CD8-positive, alpha-beta memory T cell (primary cell): Measurements from ENCODE around the gene P4HA2. TPM values are rescaled to one million over a fixed set of nuclear protein-coding genes. Genes with fewer than 3 reads are reported as not detected.

Source experiments
- CTCF ChIA-PET: fragments of 350-600 bp; sonication (Branson Sonifier 250); formaldehyde crosslinking; loops from one replicate; lab custom pipeline; 2021; ENCODE audit warnings: antibody characterized with exemption; lab: Charles Lee
- POLR2A ChIA-PET: fragments of 350-600 bp; sonication (Branson Sonifier 250); formaldehyde crosslinking; loops from one replicate; lab custom pipeline; 2021; ENCODE audit warnings: antibody characterized with exemption; lab: Charles Lee
- DNase-seq, 5 donors: peaks; one replicate each; pipeline versions ENCODE4 v3.0.0 to v3.0.0-alpha.2; 2020 to 2022; ENCODE audit warnings: mixed read lengths in 1 of 5
- H3K27ac ChIP-seq: one replicate; pipeline ENCODE4 v1.7.0; 2013; ENCODE audit warnings: low read depth, mild to moderate bottlenecking, low read length, moderate library complexity
- H3K27me3 ChIP-seq: 2 replicates; pipeline ENCODE4 v1.7.0; 2013; ENCODE audit warnings: low read length, mild to moderate bottlenecking; ENCODE audit not compliant: insufficient read depth, poor library complexity, severe bottlenecking
- H3K36me3 ChIP-seq: 2 replicates; pipeline ENCODE4 v1.7.0; 2013; ENCODE audit warnings: mild to moderate bottlenecking, low read length, moderate library complexity; ENCODE audit not compliant: insufficient read depth
- H3K4me1 ChIP-seq: 2 replicates; pipeline ENCODE4 v1.7.0; 2013; ENCODE audit warnings: mild to moderate bottlenecking, low read length, moderate library complexity; ENCODE audit not compliant: insufficient read depth
- H3K4me3 ChIP-seq: 2 replicates; pipeline ENCODE4 v1.7.0; 2013; ENCODE audit warnings: mild to moderate bottlenecking, low read length
- H3K9me3 ChIP-seq: 2 replicates; pipeline ENCODE4 v1.7.0; 2013; ENCODE audit warnings: mild to moderate bottlenecking, low read length
- H3K27ac Mint-ChIP-seq, 8 donors: one replicate each; pipeline ENCODE4 v1.8.0; 2020 to 2021; ENCODE audit warnings: mixed read lengths in 8 of 8, mild to moderate bottlenecking in 6 of 8, inconsistent platforms in 3 of 8, moderate library complexity in 3 of 8
- H3K27me3 Mint-ChIP-seq, 2 donors: one replicate each; pipeline ENCODE4 v1.8.0; 2020 to 2021; ENCODE audit warnings: mixed read lengths in 2 of 2, mild to moderate bottlenecking in 1 of 2, moderate library complexity in 1 of 2
- H3K36me3 Mint-ChIP-seq, 3 donors: one replicate each; pipeline ENCODE4 v1.8.0; 2020 to 2021; ENCODE audit warnings: mixed read lengths in 3 of 3, inconsistent platforms in 1 of 3, mild to moderate bottlenecking in 1 of 3
- H3K4me1 Mint-ChIP-seq, 3 donors: one replicate each; pipeline ENCODE4 v1.8.0; 2020 to 2021; ENCODE audit warnings: mixed read lengths in 3 of 3, inconsistent platforms in 1 of 3, mild to moderate bottlenecking in 1 of 3
- H3K4me3 Mint-ChIP-seq, 7 donors: one replicate each; pipeline ENCODE4 v1.8.0; 2020 to 2021; ENCODE audit warnings: mixed read lengths in 7 of 7, mild to moderate bottlenecking in 6 of 7, moderate library complexity in 4 of 7, inconsistent platforms in 2 of 7
- H3K9me3 Mint-ChIP-seq, 5 donors: one replicate each; pipeline ENCODE4 v1.8.0; 2020 to 2022; ENCODE audit warnings: mixed read lengths in 5 of 5, mild to moderate bottlenecking in 3 of 5, moderate library complexity in 2 of 5, inconsistent platforms in 1 of 5
- polyA plus RNA-seq: library from polyadenylated mRNA; unstranded; fragments of 300-500 nt; fragmentation: Illumina TruSeq; gene quantifications from one replicate; pipeline ENCODE4 v1.2.3, GENCODE V29; 2021
- total RNA-seq, 2 experiments: library from RNA; stranded (reverse); gene quantifications; one replicate each; pipeline ENCODE4 v1.2.3, GENCODE V29; 2021

Gene P4HA2
- total and polyA plus RNA-seq, 3 experiments from 2014 or later, result 7.2 to 7.9 TPM; not detected in 1

- no peaks in the 10 kb centered on the region for H3K9me3 ChIP-seq
- peak in 1 of 5 donors; percentile 17 for DNase-seq
- peaks cover 3 to 14% (median 9%) of the 10 kb centered on the region in 3 donors for H3K4me1 Mint-ChIP-seq
- no peaks in the 10 kb centered on the region for H3K36me3 Mint-ChIP-seq
- peak overlapping the region in 1 of 8 donors; percentile 6 for H3K27ac Mint-ChIP-seq
- H3K36me3 ChIP-seq, result no peaks in the 10 kb centered on the region
- peak overlapping the region; percentile 9 to 73 (median 63) for H3K4me3 Mint-ChIP-seq
- H3K27me3 Mint-ChIP-seq, result peaks cover 15 to 28% of the 10 kb centered on the region in 2 donors
- no peaks in the 10 kb centered on the region for H3K27me3 ChIP-seq
- POLR2A ChIA-PET, result interaction anchor here (0.6 kb wide), 1 partner anchor 1878 kb away, joined by 3 read pairs; no protein-coding TSS in a partner anchor
- no peak overlapping the region for H3K4me3 ChIP-seq
- no peak overlapping the region for H3K27ac ChIP-seq
- H3K9me3 Mint-ChIP-seq, result no peaks in the 10 kb centered on the region
- H3K4me1 ChIP-seq, result no peaks in the 10 kb centered on the region
- CTCF ChIA-PET, result interaction anchor here (0.6 to 2.3 kb wide), 13 partner anchors 8 to 549 kb away, joined by 3 to 10 read pairs (median 4); no protein-coding TSS in a partner anchor
These were observed 43.9 kb upstream of the P4HA2 start for GRCh38 chr5:132271251-132272246.

GRCh38 chr5:132270706-132271105, 43.1 kb upstream of the P4HA2 start:
- Histone ChIP-seq H3K4me1 (no peaks in the 10 kb centered on the region), H3K4me3 (no peak overlapping the region), H3K36me3 (no peaks in the 10 kb centered on the region), H3K9me3 (no peaks in the 10 kb centered on the region), H3K27ac (no peak overlapping the region), H3K27me3 (no peaks in the 10 kb centered on the region)
- Mint-ChIP-seq H3K9me3 (no peaks in the 10 kb centered on the region), H3K4me1 (peaks cover 3 to 14% (median 9%) of the 10 kb centered on the region in 3 donors), H3K36me3 (no peaks in the 10 kb centered on the region), H3K27me3 (peaks cover 15 to 28% of the 10 kb centered on the region in 2 donors), H3K27ac (no peak overlapping the region), H3K4me3 (peak overlapping the region in 3 of 7 donors; percentile 6 to 35 (median 32))
- CTCF ChIA-PET, result no interaction called here
- DNase-seq, result no peak
- POLR2A ChIA-PET, result no interaction called here

- H3K36me3 Mint-ChIP-seq, result no peaks in the 10 kb centered on the region
- ChIA-PET CTCF (no interaction called here), POLR2A (no interaction called here)
- H3K9me3 Mint-ChIP-seq, result no peaks in the 10 kb centered on the region
- H3K9me3 ChIP-seq, result no peaks in the 10 kb centered on the region
- no peaks in the 10 kb centered on the region for H3K4me1 ChIP-seq
- no peak for DNase-seq
- H3K36me3 ChIP-seq, result no peaks in the 10 kb centered on the region
- H3K27me3 Mint-ChIP-seq, result peaks cover 11 to 26% of the 10 kb centered on the region in 2 donors
- no peak overlapping the region for H3K27ac Mint-ChIP-seq
- no peak overlapping the region for H3K4me3 Mint-ChIP-seq
- H3K27me3 ChIP-seq, result no peaks in the 10 kb centered on the region
- H3K4me1 Mint-ChIP-seq, result peaks cover 3 to 14% (median 9%) of the 10 kb centered on the region in 3 donors
- H3K4me3 ChIP-seq, result no peak overlapping the region
- H3K27ac ChIP-seq, result no peak overlapping the region
These were observed 42.6 kb upstream of the P4HA2 start for GRCh38 chr5:132270335-132270665.

- H3K9me3 ChIP-seq, result no peaks in the 10 kb centered on the region
- no peak for DNase-seq
- ChIA-PET POLR2A (no interaction called here), CTCF (interaction anchor here (1.2 kb wide), 1 partner anchor 231 kb away, joined by 3 read pairs; no protein-coding TSS in a partner anchor)
- no peaks in the 10 kb centered on the region for H3K27me3 ChIP-seq
- peak overlapping the region in 1 of 8 donors; percentile 57 for H3K27ac Mint-ChIP-seq
- no peaks in the 10 kb centered on the region for H3K36me3 Mint-ChIP-seq
- peaks cover 10 to 23% of the 10 kb centered on the region in 2 donors for H3K27me3 Mint-ChIP-seq
- no peaks in the 10 kb centered on the region for H3K9me3 Mint-ChIP-seq
- no peak overlapping the region for H3K4me3 Mint-ChIP-seq
- no peak overlapping the region for H3K27ac ChIP-seq
- no peaks in the 10 kb centered on the region for H3K36me3 ChIP-seq
- H3K4me3 ChIP-seq, result no peak overlapping the region
- no peaks in the 10 kb centered on the region for H3K4me1 ChIP-seq
- peaks cover 3 to 14% (median 9%) of the 10 kb centered on the region in 3 donors for H3K4me1 Mint-ChIP-seq
These were observed 42.1 kb upstream of the P4HA2 start for GRCh38 chr5:132269635-132270334.

GRCh38 chr5:132268769-132269551, 41.3 kb upstream of the P4HA2 start:
- no peak for DNase-seq
- H3K9me3 Mint-ChIP-seq, result no peaks in the 10 kb centered on the region
- peaks cover 10 to 19% of the 10 kb centered on the region in 2 donors for H3K27me3 Mint-ChIP-seq
- H3K27me3 ChIP-seq, result no peaks in the 10 kb centered on the region
- H3K4me3 ChIP-seq, result no peak overlapping the region
- no peaks in the 10 kb centered on the region for H3K4me1 ChIP-seq
- H3K27ac Mint-ChIP-seq, result peak overlapping the region in 2 of 8 donors; percentile 47 to 59
- H3K4me3 Mint-ChIP-seq, result no peak overlapping the region
- H3K36me3 Mint-ChIP-seq, result no peaks in the 10 kb centered on the region
- ChIA-PET CTCF (interaction anchor here (1.2 to 1.4 kb wide), 2 partner anchors 31 to 232 kb away, joined by 3 to 4 read pairs; no protein-coding TSS in a partner anchor), POLR2A (no interaction called here)
- no peaks in the 10 kb centered on the region for H3K9me3 ChIP-seq
- peaks cover 3 to 14% (median 9%) of the 10 kb centered on the region in 3 donors for H3K4me1 Mint-ChIP-seq
- no peaks in the 10 kb centered on the region for H3K36me3 ChIP-seq
- no peak overlapping the region for H3K27ac ChIP-seq

- POLR2A ChIA-PET, result no interaction called here
- H3K27me3 ChIP-seq, result no peaks in the 10 kb centered on the region
- Mint-ChIP-seq H3K9me3 (no peaks in the 10 kb centered on the region), H3K36me3 (no peaks in the 10 kb centered on the region), H3K27ac (peak overlapping the region in 1 of 8 donors; percentile 59), H3K4me1 (peaks cover 3 to 14% (median 9%) of the 10 kb centered on the region in 3 donors), H3K27me3 (peaks cover 10 to 11% of the 10 kb centered on the region in 2 donors), H3K4me3 (no peak overlapping the region)
- H3K9me3 ChIP-seq, result no peaks in the 10 kb centered on the region
- no peaks in the 10 kb centered on the region for H3K4me1 ChIP-seq
- no peak overlapping the region for H3K27ac ChIP-seq
- DNase-seq, result no peak
- H3K4me3 ChIP-seq, result no peak overlapping the region
- CTCF ChIA-PET, result interaction anchor here (1.2 to 1.4 kb wide), 2 partner anchors 30 to 233 kb away, joined by 3 to 4 read pairs; no protein-coding TSS in a partner anchor
- H3K36me3 ChIP-seq, result no peaks in the 10 kb centered on the region
These were observed 40.5 kb upstream of the P4HA2 start for GRCh38 chr5:132267931-132268768.
